Brain pericyte (primary cell): ENCODE measurements around the gene CTSC.
"Not testable (repeated sequence)": the region's sequence is repeated elsewhere in the genome, so short reads cannot be mapped to it uniquely, and the experiment has no call there.

Experiments used
- DNase-seq: peaks from one replicate; pipeline ENCODE4 v3.0.0-alpha.2; 2012; ENCODE audit warnings: low read depth, low spot score

The CTSC gene

DNA sequence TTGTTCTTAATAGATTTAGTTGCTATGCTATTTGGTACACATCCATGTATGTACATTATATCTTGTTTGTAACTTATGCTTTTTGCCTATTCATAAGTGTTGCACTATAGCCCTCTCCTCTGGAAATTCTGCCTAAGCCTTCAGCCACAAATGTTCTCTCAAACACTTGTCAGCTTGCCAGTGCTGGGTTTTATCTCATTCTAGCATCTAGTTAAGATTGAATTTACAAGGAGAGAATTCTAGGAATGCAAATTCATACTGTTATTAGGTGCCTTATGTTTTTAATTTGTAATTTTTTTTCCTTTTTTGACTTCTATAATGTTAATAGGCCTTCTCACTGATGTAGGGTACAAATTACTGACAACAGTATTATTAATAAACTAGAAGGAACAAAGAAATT is 14.6 kb upstream of the CTSC start:
- DNase-seq = no peak

DNA sequence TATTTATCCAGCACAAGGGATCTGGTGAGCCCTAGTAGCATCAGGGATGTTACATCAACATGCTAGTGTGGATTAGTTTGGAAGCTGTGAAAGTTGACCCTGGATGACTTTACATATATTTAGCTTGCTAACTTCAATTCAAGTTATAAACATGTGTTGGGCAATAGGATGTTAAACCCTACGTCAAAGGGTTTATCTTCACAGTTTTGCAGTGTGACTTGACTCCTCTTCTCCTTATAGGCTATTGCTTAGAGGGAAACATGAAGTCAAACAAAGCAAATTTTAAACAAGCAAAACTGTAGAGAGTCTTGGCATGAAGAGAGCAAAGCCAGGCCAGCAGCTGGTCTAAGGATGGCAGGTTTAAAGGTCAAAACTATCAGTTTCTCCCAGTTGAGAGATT is 11.3 kb upstream of the CTSC start:
- DNase-seq = no peak

DNA sequence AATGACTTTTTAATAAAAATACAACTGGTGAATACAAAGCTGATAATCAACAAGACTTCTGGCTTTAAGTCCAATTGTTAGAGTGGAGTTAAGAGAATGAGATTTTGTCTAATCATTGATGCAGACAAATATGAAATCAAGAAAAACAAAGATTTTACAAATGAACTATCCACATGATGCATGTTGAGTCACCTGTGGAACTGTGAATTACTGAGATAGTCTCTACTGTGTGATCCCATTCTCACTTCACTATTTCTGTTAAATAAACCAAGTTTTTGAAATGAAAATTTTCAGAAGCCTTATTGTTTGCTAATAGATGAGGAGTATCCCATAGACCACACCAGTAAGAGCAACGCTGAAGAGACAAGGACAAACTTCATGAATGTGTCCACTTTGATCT is 8.4 kb upstream of the CTSC start:
- DNase-seq = no peak

GRCh38 chr11:88345408-88345807 is 7.9 kb upstream of the CTSC start:
- no peak for DNase-seq

DNA sequence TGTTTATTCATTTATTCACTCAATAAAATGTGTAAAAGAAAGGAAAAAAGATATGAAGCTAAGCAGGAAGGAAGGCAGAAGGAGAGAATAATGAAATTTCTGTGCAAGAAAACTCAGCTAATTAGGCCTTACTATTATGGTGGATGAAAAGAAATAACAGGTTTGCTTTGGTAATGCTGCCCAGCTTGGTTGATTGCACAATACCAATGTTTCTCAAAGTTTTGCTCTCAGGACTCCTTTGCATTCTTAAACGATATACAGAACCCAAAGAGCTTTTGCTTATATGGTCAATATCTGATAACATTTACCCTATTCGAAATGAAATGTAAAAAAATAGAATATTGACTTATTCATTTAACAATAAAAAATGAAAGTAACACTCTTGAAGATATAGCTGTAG is 7.3 kb upstream of the CTSC start:
- no peak for DNase-seq

DNA sequence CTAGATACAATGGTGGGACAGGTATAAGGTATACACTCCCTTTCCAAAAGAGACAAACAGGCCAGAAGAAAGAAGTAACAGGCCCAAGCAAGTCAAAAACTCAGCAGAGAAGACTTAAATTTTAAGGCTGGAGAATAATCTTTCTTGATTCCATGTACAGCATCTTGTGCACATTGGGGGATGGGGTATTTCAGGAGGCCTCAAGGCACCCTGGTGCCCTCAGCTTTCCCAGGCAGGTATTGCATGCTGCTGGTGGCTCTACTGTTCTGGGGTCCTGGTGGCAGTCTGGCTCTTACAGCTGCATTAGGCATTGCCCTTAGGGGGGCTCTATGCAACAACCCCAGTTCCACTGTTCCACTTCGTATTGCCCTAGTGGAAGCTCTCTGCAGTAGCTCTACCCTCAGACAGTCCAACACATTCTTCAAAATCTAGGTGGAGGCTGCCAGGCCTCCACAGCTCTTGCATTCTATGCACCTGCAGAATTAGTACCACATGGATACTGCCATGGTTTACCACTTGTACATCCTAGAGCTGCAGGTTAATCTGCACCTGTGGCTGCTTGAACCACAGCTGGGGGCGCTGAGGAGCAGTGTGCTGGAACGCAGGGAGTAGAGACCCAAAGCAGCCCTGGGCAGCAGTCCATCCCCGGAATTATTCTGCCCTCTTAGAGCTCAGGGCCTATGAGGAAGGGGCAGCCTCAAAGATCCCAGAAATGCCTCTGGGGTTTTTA is 4.2 kb upstream of the CTSC start:
- DNase-seq = no peak

DNA sequence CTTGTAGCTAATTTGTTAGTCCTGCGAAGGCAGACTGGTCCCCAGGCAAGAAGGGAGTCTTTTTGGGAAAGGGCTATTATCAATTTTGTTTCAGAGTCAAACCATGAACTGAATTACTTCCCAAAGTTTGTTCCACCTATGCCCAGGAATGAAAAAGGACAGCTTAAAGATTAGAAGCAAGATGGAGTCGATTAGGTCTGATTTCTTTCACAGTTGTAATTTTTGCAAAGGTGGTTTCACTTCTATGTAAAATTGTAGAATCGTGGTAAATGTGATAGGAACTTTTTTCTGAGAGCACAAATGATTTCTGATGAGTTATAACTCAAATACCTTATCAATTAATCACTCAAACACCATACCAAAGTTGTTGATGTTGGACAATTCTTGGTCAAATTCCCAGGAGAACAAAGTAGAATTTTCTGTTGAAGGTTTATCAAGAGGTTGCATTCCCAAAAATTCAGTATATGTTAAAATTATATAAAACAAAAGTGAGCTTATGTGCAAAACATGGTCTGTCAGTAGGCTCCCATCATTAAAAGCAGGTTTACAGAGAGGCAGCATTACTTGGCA is 2.9 kb upstream of the CTSC start:
- no peak for DNase-seq

DNA sequence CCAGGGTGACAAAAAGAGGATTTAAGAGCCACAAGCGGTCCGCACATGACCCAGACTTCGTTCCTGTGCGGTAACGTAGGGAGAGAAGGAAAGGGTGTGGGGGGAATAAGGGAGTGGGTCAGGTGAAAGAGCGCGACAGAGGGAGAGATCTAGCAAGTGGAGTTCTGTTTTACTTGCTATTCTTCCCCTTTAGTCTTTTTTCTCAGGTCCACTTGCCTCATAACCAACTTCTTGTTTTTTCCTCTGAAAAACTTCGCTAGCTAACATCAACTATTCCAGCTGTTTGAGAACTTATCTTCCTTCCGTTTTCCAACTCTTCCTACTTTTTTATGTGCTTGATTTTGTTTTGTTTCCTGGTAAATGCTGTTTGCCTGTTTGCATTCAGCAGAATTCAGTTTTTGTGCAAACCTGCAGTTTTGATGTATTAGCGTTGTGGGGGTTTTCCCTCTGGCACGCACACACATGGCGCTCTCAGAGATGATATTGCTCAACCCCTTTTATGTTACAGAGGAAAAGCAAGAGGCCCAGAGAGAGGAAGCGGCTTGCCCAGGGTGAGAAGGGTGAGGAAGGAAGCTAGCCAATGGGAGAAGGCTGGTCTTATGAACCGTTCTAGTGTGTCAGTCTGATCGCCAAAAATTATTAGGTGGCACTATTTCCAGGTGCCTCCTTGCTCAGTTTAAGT is 592 bp upstream of the CTSC start:
- no peak for DNase-seq

DNA sequence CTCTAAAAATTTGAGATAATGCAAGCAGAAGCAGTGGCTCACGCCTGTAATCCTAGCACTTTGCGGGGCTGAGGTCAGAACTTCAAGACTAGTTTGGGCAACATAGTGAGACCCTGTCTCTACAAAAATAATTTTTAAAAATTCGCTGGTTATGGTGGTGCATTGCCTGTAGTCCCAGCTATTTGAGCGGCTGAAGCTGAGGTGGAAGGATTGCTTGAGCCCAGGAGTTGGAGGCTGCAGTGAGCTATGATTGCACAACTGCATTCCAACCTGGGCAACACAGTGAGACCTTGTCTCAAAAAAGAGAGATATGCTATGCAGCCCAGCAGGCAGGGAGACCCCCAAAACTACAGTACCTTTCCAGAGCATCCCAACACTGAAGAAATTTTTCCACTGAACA is 2.3 kb downstream of the CTSC start:
- no peak for DNase-seq

GRCh38 chr11:88333862-88334261 is 3.7 kb downstream of the CTSC start:
- DNase-seq = no peak

- DNase-seq = no peak
Measured at GRCh38 chr11:88332851-88333250, 4.7 kb downstream of the CTSC start.

- no peak for DNase-seq
Measured at GRCh38 chr11:88330826-88331428, 6.6 kb downstream of the CTSC start.

- no peak for DNase-seq
Measured at GRCh38 chr11:88329563-88330250, 7.8 kb downstream of the CTSC start.

GRCh38 chr11:88327462-88328143 is 9.9 kb downstream of the CTSC start:
- no peak for DNase-seq

GRCh38 chr11:88327061-88327460 is 10.5 kb downstream of the CTSC start:
- no peak for DNase-seq

DNA sequence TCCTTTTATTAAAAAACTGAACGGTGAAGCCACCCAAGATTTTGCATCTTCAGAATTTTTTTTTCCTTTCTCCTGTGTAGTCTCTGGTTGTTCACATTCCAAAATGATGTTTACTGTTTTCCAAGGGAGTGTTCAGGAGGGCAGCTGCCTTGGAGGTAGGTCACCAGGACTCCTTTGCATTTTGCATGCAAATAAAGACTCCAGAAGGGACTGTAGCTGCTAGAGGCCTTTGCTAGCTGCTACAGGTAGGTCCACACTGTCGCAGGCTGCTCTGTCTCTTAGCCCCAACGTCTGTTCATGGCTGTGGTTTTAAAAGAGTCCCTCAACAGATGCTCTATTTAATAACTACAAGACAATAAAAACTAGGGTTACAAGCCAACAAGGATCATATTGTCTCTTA is 11.4 kb downstream of the CTSC start:
- DNase-seq = no peak

DNA sequence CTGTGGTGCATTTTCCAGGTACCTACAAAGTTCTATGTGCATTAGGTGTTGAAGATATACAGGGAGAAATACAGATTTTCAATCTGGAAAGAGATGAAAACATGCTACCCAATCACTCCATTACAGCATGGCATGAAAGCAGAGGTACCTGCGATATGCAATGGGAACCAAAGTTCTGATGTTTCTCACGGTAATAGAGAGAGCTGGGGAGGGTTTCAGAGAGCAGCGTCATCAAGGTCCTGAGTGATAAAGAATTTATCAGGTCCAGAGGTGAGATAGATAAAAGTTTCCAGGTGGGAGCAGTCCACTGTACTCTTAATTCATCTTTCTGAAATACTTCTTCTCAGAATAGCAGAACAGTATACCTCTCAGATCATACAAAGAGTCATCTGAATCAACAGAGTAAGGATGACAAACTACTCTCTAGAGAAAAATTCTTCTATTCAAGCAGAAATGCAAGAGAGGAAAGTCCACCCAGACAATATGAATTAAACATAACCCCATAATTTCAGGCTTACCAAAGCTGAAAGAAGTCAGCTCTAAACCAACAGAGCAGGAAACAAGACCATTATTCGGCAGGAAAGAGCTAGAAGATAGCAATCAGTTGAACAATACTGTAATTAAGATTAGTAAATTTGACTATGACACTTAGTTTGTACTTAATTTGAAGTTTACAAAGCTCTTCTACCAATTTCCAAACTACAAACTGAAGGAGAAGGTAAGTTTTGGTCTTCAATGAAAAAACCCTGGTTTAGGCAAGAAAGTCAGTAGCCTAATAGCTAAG is 12.8 kb downstream of the CTSC start:
- no peak for DNase-seq

- not testable (repeated sequence) for DNase-seq
Measured at GRCh38 chr11:88322881-88323280, 14.7 kb downstream of the CTSC start.

GRCh38 chr11:88321412-88321811 is 16.1 kb downstream of the CTSC start:
- not testable (repeated sequence) for DNase-seq

- no peak for DNase-seq
Measured at GRCh38 chr11:88320149-88320559, 17.4 kb downstream of the CTSC start.

- no peak for DNase-seq
Measured at GRCh38 chr11:88318017-88318416, 19.5 kb downstream of the CTSC start.
